HG02678 (cell line): ENCODE data around the gene OPTC.
"Not testable (repeated sequence)": the region's sequence is repeated elsewhere in the genome, so short reads cannot be mapped to it uniquely, and the experiment has no call there.

Experiments
- ATAC-seq: cut with Tn5 transposase; IDR thresholded peaks from one replicate; pipeline ENCODE4 v1.9.1; 2021; ENCODE audit warnings: mild to moderate bottlenecking, moderate library complexity; ENCODE audit not compliant: unreplicated experiment

OPTC gene

GRCh38 chr1:203493901-203494300, at the start of gene OPTC:
Gene OPTC, plus strand, starts transcription at chr1:203494153. Its CDS starts 1,853 bp downstream, at chr1:203496006.
- no peak for ATAC-seq

- ATAC-seq: no peak
These were observed 49.8 kb upstream of the OPTC start for GRCh38 chr1:203444171-203444576.

GRCh38 chr1:203447151-203447550, 46.8 kb upstream of the OPTC start:
- ATAC-seq: no peak

- ATAC-seq: not testable (repeated sequence)
These were observed 46.4 kb upstream of the OPTC start for GRCh38 chr1:203447598-203447997.

- ATAC-seq: no peak
These were observed 45.4 kb upstream of the OPTC start for GRCh38 chr1:203448521-203449061.

GRCh38 chr1:203450001-203450400, 44.0 kb upstream of the OPTC start:
- no peak for ATAC-seq

GRCh38 chr1:203450479-203451149, 43.3 kb upstream of the OPTC start:
- ATAC-seq: no peak

- ATAC-seq: no peak
These were observed 41.8 kb upstream of the OPTC start for GRCh38 chr1:203451836-203452784.

GRCh38 chr1:203453016-203453415, 40.9 kb upstream of the OPTC start:
- ATAC-seq: no peak

GRCh38 chr1:203453616-203454015, 40.3 kb upstream of the OPTC start:
- no peak for ATAC-seq

- ATAC-seq: no peak
These were observed 38.9 kb upstream of the OPTC start for GRCh38 chr1:203454986-203455471.

- ATAC-seq: no peak
These were observed 38.2 kb upstream of the OPTC start for GRCh38 chr1:203455706-203456105.

- no peak for ATAC-seq
These were observed 37.4 kb upstream of the OPTC start for GRCh38 chr1:203456577-203456976.

- ATAC-seq: no peak
These were observed 35.9 kb upstream of the OPTC start for GRCh38 chr1:203458078-203458477.

- ATAC-seq: no peak
These were observed 34.2 kb upstream of the OPTC start for GRCh38 chr1:203459671-203460201.

GRCh38 chr1:203461717-203462116, 32.2 kb upstream of the OPTC start:
- no peak for ATAC-seq

GRCh38 chr1:203462143-203462542, 31.8 kb upstream of the OPTC start:
- no peak for ATAC-seq

GRCh38 chr1:203462878-203463277, 31.1 kb upstream of the OPTC start:
- no peak for ATAC-seq

- ATAC-seq: no peak
These were observed 30.4 kb upstream of the OPTC start for GRCh38 chr1:203463469-203464062.

GRCh38 chr1:203464226-203464625, 29.7 kb upstream of the OPTC start:
- no peak for ATAC-seq

GRCh38 chr1:203464743-203465142, 29.2 kb upstream of the OPTC start:
- ATAC-seq: no peak
